DMS153 treated with DMSO at 0.1 percent for 48 hours (cell line): ENCODE results near the gene UBE2G1.

Experiments
- DNase-seq: peaks from one replicate; lab custom pipeline; 2025; ENCODE audit not compliant: unreplicated experiment; lab: John Stamatoyannopoulos, UW

UBE2G1 gene

DNA sequence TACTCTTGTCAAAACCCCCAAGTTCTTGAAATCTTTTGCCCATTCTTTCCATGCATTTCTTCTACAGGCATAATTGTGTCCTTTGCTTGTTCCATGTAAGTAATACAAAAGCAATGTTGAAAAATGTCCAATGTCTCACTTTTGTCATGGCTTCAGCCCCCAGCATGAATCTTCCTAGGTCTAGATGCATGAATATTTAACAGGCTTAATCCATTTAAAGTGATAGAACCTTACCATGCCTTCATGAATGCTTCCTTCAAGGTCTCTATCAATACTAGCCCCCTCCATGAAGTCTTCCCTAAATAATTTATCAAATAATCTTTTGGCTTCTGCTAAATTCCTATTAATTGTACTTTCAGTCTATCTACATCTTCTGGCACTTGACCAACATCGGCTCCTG is 56.6 kb downstream of the UBE2G1 start:
- no peak for DNase-seq

DNA sequence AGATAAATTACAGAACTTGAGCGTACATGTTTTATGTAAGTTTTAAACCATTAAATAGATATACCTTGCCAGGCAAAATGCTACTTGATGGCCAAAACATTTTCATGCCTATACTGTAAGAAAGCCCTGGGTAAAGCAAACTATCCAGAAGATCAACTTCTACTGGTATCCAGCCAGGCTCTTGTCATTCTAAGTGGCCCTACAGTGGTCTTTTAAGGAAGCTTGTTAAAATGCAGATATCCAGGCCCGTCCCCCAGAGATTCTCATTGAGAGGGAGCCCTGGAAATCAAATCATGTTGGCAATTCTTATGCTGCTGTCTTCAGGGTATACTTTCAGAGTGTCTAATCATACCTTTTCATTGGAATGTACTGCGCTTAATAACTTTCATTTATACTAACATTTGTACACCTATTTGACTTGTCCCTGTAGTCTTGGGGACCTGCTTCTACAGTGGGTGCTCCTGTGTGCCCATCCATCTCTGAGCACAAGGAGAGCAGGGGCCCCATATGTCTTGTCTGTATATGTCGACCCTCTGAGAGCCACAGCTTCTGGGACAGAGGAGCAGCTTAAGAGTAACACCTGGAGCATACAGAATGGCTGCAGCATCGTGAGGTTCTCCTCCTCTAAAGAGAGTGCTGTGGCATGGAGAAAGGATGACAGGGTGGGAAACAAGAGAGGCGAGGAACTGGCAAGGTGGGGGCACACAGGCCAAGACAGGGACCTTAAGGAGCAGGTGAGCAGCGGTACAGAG is 59.1 kb downstream of the UBE2G1 start:
- no peak for DNase-seq

DNA sequence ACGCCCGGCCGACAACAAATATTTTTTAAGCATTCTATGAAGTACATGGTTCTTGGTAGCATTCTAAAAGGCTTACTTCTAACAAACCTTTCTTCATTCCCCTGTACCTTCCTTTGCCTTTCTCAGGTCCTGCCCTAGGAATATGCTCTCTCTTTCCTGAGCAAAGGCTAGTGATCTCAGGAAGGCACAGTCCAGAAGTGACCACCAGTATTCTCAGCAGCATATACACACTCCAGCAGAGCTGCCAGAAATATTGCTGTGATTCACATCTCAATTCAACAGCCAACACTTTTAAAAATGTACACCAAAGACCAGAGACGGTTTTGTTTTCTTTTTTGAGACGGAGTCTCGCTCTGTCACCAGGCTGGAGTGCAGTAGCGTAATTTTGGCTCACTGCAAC is 61.3 kb downstream of the UBE2G1 start:
- no peak for DNase-seq

DNA sequence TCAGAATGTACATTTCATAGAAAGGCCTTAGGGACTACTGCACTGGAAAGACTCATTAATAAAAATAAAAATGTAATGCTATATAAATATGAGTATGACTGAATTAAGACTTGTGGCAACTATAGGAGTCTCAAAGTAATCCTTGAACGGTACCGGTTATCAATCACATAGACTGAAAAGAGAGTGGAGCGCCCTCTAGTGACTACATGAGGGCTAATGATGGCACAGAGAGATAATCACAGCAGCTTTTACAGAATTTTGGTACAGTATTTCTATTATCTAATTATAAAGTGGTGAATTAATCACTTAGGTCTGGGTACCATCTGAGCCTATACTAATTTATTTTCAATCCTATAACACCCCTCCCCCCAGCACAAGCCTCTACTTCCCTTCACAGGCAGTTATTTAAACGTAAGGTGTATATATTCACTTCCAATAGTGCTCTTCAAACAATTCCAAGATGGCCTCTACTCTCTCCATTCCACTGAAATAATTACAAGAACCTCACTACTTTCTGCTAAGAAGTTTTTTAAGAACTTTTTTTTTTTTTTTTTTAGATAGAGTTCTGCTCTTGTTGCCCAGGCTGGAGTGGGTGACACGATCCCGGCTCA is 62.0 kb downstream of the UBE2G1 start:
- no peak for DNase-seq

DNA sequence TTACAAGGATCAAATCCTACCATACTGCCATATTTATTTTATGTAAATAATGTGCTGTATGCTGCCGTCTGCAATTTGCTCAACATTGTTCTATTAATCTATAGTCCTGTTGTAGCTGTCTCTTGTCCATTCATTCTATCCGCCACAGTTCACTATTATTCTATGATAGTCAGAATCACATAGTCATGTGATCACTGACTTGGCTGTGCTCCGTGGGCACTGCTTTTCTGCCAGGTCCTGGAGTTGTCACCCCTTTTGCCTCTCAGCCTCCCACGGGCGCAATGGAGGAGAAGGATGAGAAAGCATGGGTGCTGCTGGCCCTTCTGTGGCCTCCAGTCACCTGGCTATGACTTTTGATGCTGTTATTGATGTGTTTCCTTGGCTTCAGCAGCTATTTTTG is 65.4 kb downstream of the UBE2G1 start:
- no peak for DNase-seq

DNA sequence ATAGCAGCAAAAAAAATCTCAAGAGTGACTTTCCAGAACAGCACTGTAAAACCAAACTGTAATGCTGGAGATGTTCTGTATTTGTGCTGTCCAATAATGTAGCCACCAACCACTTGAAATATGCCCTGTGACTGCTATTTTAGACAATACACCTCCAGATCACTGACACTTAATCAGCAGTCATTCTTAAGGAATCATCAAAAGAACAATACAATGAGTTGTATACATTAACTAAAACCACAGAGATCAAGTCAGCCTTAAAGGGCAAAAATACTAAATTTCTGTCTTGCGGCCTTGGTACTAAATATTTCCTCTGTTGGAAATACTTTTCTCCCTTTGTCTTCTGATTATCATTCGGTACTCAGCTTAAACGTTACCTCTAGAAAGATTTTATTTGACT is 69.1 kb downstream of the UBE2G1 start:
- DNase-seq, result no peak

DNA sequence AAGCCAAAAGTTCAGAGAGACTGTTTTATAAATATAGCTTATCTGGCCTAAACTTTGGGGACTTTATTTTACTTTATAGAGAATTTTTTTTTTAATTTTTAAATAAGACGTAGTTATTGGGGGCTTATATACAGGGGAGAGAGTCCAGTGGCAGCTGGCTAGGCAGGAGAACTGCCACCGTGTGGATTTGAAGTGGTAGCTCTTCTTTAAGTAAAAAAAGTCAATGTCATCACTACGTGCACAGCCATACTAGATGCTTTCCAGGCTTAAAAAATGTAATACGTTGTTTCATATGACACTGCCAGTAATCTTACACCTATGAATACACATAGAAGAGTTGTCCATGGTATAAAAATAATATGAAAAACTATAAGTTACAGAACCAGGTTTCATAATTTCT is 70.8 kb downstream of the UBE2G1 start:
- DNase-seq, result no peak

DNA sequence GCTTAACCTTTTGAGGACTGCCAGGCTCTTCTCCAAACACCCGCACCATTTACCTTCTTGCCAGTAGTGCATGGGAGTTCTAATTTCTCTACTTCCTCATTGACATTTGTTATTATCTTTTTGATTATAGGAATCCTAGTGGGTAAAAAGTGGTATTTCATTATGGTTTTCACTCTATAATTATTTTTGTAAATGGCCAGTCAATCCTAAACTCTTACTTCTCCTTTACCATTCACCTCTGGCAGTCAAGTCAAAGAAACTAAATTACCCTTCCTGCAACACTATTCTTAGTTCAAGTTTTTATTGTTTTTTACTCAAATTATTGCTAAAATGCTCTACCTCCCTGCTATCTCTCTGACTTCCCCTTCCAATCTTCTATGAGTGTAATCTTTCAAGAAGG is 72.9 kb downstream of the UBE2G1 start:
- no peak for DNase-seq

DNA sequence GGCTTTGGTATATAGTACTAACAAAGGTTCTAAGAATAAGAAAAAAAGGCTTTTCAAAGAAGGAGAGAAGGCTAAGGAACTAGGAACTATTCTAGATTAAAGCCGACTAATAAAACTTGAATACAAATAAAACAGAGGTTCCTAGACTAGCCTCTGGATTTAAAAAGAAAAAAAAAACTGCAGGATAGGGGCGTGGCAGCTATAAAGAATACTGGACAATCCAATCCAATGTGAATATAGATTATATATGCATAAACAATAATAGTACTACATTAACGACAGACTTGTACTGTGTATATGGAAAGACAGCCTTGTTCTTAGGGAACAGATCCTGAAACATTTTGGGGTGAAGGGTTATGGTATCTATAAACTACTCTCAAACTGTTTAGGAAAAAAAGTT is 78.8 kb downstream of the UBE2G1 start:
- DNase-seq, result no peak

DNA sequence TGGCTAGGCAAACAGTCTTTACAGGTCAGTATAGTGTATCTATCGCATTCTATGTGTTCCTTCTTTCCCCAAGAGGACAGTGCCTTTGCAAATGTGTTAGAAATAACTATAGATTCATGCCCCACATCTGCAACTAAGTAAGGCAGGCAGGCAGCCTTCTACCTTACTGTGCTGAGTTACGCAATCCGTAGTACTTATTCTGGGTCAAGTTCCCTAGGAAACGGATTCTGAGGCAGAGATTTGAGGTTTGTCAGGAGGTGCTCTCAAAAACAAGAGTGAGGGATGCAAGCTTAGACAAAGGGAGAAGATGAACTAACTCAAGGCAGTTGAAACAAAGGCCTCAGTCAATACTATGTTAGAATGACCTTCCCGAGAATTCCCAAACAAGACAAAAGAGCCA is 90.0 kb downstream of the UBE2G1 start:
- DNase-seq, result no peak

DNA sequence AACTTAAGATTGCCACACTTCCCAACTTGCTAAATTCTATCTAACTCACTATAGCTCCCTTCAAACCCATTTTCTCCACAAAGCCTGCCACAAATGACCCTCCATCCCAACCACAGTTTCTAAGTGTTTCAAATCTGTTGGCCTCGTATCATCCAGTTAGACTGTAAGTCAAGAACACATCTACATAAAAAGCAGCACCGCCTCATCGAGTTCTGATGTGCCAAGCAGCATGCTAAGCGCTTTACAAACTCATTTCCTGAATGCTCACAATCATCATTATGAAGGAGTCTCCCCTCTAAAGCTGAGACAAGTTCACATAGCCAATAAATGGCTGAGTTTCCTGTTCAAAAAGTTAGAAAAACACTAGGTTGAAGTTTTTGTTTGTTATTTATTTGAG is 93.5 kb downstream of the UBE2G1 start:
- no peak for DNase-seq

DNA sequence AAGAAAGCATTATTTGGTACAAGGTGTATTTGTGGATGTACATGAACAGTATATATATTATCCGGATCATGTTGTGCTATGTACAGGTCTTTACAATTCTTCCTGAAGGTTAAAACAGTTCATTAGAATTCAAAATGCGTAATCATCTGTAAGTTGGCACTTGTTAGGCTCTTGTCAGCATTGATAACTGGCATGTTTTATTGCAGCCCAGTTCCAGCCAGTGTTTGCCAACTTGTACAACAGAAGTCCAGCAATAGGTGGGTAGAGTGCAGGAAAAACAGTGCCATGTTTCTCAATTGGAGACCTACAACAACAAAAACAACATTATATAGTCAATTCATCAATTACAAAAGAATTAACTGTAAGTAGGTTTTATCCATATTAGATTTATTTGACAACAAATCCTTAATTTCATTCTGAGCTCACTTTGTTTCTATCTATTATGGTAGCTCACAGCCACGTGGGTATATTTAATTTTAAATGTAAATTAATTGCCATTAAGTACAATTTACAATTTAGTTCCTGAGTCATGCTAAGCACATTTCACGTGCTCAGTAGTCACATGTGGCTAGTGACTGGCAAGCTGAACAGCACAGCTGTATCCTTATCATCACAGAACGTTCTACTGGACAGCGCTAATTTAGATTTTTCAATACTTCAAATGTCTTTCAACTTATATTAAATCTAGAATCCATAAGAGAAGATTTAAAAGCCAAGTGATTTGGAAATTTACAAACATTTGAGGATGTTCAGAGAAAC is 94.1 kb downstream of the UBE2G1 start:
- DNase-seq, result no peak

DNA sequence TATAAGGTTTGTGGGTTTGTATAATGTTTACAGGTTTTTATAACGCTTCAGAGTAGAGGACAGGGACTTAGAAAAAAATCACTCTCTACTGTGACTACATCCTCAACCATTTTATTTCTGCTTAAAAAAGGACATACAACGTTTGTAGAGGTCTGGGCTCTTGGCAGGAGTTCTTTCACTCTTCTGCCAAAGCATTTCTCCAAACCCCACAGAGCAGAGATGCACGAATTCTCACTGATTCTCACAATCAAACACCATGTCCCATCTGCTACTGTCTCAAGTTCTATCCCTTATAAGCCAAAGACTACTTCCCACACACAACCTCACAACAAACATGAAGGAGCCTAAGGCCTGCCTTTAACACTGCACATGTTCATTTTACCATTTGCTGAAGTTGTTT is 95.7 kb downstream of the UBE2G1 start:
- no peak for DNase-seq

DNA sequence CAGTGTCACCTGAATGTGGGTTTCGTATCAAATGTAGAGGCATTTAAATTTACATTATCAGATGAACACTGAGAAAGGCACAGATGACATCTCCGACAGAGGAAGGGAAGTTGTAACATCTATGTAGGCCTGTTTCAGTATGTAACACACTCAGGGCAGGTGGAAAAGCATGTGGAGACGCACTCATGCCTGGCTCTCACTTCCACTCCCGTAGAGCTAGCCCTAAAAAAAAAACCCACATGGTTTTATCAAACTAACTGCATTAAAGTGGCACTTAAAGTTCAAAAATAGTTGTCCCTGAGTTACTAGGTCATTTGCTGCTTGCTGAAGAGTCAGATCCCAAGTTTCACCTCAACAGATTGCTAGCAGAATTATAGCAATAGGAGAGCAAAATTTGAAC is 96.6 kb downstream of the UBE2G1 start:
- no peak for DNase-seq

DNA sequence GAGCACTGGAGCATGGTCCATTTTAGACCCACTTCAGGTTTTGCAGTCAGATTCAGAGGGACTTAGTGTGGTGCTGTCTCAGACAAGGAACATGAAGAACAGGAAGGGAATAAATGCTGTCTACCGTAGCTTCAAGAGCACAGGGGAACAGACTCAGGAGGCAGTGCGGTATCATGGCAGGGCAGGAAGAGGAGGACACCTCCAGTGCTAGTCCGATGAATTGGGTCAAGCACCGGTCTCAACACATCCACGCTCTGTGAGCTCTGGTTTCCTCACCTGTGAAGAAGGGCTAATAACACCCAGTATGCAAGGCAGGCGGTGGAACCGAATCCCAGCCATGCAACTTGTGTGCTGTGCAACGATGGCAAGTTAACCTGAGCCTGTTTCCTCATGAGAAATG is 99.1 kb downstream of the UBE2G1 start:
- DNase-seq, result no peak

DNA sequence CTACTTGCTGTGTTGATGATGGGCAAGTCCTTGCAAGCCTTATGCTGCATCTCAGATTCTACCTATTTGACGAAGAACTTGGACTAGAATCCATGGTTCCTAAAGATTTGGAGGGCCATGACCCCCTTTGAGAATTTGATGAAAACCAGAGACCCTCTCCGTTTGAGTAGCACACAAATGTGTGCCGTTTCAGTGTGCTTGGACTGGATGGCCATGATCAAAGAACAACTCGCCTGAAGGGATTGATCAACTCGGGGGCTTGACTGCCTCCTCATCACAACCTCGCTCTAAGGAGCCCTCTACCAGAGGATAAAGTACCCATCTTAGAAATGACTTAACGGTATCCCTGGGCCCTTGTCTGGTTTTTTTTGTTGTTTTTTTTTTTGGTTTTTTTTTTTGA is 99.9 kb downstream of the UBE2G1 start:
- DNase-seq, result no peak

DNA sequence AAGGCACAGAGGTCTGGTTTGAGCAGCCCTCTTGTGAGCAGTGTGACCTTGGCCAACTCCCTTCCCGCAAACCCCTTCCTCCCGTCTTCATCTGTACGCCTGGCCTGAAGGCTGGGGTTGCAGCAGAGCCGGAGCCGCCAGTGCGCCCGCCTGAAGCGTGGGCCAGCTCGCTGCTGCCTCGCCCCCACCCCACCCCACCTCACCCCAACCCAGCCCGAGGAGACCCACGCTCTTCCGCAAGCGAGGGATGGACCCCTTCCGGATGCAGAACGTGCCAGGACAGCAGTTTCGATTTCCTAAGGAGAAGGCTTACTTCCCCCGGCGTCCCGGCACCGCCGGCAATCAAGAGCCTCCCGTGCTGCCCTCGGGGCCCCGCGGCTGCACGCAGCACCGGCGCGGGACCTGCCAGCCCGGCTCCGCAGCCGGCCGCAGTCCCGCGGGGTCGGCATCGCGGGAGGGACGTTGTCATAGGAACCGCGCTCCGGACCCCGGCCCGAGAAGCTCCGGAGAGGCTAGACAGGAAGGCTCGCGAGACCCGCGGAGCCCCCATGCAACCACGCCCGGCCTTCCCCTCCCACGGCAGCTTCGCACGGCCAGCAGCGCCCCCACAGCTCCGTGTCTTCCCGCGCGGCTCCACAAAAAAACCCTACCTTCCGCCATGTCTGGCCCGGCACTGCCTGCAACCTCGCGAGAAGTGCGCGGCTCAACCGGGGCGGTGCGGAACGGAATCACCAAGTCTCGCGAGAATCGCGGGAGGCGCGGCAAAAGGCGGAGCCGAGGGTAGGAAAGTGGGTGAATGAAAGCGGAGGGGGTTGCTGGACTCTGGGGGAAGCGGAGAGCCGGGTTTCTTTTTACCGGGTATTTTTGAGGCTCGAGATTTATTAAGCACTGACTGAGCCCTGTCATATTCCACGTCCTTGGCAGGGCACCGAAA is 102.9 kb downstream of the UBE2G1 start, which contains the start of gene ANKFY1:
ANKFY1 (minus strand) TSS at position 698 of the 934 bp plus-strand sequence; CDS start at position 660, 38 bp downstream.
- DNase-seq, result peak; percentile 24

DNA sequence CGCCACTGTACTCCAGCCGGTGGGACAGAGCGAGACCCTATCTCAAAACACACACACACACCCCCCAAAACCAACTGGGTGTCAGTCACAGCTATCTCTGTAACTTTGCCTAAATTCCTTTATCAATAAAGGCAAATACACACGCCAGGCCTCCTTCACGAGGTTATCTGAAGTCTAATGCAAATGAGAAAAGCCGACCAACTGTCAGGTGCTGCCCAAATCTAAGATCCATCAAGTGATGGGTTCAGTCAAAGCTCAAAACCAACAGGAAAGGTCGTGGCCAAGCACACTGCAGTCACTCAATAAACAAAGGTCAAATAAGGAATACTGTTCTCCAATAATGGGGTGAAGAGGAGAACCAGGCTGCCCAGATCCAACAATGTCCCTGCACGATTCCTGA is 103.8 kb downstream of the UBE2G1 start:
- no peak for DNase-seq

DNA sequence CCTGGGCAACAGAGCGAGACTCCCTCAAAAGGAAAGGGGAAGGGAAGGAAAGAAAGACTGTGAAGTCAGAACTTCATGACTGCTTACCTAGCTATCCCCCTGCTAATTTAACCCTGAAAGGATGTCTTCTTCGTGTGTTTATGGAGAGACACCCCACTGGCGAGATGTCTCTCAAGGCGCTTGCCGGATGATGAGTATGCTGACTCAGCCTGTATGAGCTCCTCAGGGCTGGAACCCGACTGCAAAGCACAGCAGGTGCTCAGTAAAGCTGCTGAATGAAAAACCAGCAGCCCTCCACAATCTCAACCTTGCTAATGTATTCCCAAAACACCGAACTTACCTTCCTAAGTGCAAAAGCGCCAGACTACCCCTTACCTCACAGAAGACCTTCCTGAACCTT is 105.0 kb downstream of the UBE2G1 start:
- no peak for DNase-seq

DNA sequence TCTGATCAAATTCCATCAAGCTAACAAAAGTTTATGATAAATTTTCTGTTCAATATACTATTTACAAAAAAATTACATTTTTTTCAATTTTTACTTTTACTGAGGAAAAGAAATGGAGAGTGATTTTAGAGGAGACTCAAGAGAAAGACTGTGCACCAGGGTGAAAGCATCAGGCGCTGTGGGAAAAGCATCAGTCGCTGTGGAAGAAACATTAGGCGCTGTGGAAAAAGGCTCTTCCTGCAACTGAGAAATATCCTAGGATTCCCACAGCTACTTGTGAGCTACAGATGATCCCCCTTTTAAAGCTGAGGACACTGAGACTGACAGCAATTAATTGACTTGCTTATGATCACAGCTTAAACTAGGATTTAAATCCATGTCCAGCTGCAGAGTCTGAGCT is 107.6 kb downstream of the UBE2G1 start:
- no peak for DNase-seq

DNA sequence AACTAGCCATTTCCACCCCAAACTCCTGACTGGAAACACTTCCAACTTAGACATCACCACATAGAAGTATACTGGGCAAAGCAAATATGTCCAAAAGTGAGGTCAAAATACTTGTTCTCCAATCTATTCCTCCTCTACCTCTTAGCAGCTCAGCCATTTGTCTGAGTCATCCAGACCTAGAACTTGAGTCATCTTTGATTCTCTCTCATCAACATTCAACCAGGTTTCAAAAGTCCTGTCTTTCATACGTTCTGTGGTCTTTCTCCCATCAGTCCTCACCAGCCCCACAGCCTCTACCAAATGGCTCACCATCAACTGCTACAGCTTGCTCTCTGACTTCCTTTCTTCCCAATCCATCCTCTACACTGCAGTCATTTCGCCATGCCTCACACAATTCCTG is 109.5 kb downstream of the UBE2G1 start:
- DNase-seq, result no peak
